Brain microvascular endothelial cell (primary cell): ENCODE measurements around the gene DAW1.

ENCODE experiments used
- DNase-seq: peaks from one replicate; pipeline ENCODE4 v3.0.0-alpha.2; 2020
- H3K27ac ChIP-seq: fragments of 250-450 bp; sonication (Bioruptor Pico); 2 replicates; pipeline ENCODE4 v1.5.1; 2020; ENCODE audit warnings: mild to moderate bottlenecking, moderate library complexity
- H3K27me3 ChIP-seq: fragments of 250-450 bp; sonication (Bioruptor Pico); replicated peaks from 2 replicates; pipeline ENCODE4 v1.5.1; 2020; ENCODE audit warnings: mild to moderate bottlenecking
- H3K36me3 ChIP-seq: fragments of 250-450 bp; sonication (Bioruptor Pico); replicated peaks from 2 replicates; pipeline ENCODE4 v1.5.1; 2020; ENCODE audit warnings: mild to moderate bottlenecking
- H3K4me3 ChIP-seq: 2 replicates; pipeline ENCODE4 v1.5.1; 2011; ENCODE audit warnings: low read depth, mild to moderate bottlenecking, control low read depth, low read length, moderate library complexity
- CTCF ChIP-seq: IDR thresholded peaks from 2 replicates; pipeline ENCODE4 v1.5.1; 2011; ENCODE audit warnings: low read depth, mild to moderate bottlenecking, moderate library complexity, low read length, control low read depth, inconsistent platforms; ENCODE audit errors: missing control alignments
- in situ Hi-C: cut with HindIII; loops from 2 replicates; pipeline ENCODE4 v1.10.0; 2017; ENCODE audit warnings: low sequenced_read_pairs, low pct_ligation_motif_present

The DAW1 gene

DNA sequence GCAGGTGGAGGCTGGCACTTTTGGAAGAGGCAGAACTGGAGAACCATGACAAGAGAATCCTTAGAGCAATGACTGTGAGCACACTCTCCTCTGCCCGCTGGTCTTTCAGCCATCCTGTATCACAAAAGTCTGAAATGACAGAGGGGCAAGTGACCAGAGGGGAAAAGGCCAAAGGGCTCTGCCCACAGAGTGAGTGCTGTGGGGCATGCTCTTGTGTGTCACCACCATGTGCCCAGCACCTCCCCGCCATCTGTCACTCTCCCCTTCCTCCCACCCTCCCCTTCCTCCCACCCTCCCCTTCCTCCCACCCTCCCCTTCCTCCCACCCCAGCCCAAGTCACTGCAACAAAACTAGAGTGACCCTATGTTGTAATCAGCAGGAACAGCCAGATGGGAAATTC lies 31.9 kb downstream of the DAW1 start:
- no peak for TF ChIP-seq CTCF

DNA sequence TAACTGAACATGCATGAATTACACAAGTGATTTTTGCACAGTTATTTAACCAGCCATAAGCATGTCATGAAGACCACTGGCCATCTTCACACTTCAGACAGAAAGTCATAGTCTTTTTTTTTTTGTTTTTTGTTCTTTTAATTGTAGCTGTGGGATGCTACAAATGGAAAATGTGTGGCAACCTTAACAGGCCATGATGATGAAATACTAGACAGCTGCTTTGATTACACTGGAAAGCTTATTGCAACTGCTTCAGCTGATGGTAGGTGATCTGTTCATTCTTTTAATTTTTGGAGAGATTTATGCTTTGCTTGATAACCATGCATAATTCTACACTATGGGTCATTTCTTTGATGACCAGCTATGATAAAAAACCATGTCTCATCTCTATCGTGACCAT lies 35.6 kb downstream of the DAW1 start:
- in situ Hi-C loops, result no loop called here
- H3K27me3 ChIP-seq, result no peaks in the 10 kb centered on the region
- TF ChIP-seq CTCF, result no peak
- no peaks in the 10 kb centered on the region for H3K36me3 ChIP-seq
- no peak overlapping the region for H3K27ac ChIP-seq
- DNase-seq, result no peak
- no peak overlapping the region for H3K4me3 ChIP-seq

More for the DNA sequence above, 31.9 kb downstream of the DAW1 start:
- no peak overlapping the region for H3K4me3 ChIP-seq
- no peak for DNase-seq
- no peaks in the 10 kb centered on the region for H3K27me3 ChIP-seq
- H3K27ac ChIP-seq, result no peak overlapping the region
- in situ Hi-C loops, result no loop called here
- no peaks in the 10 kb centered on the region for H3K36me3 ChIP-seq

DNA sequence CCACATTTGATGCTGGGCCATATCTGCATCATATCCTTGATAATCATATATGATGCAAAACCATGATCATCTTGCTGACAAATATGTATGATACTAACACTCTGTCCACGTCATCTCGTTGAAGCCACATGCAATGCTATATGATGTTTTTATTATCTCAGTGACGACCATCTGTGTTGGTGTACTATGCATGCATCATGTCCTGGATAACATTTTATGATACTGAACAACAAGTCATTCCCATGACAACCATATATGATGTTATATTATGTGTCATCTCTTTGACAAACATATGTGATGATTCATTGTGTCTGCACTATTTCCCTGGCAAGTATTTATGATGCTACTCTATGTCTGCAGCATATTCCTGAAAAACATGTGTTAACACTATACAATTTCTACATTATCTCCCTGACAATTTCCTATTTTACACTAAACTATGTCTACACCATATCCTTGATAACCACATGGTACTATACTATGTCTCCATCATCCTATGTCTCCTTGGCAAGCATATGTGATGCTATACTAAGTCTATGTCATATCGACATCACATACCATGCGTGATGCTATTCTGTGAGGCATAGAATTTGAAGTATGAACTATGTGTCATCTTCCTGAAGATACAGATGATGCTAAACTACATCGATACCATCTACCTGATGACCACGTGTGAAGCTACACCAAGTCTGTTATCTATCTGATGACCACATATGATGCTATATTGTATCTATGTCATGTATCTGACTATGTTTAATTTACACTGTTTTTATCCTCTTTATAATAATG lies 37.0 kb downstream of the DAW1 start:
- no peak for TF ChIP-seq CTCF
- peak; percentile 76 for DNase-seq
- in situ Hi-C loops, result no loop called here
- Histone ChIP-seq H3K27ac (no peak overlapping the region), H3K36me3 (no peaks in the 10 kb centered on the region), H3K4me3 (no peak overlapping the region), H3K27me3 (no peaks in the 10 kb centered on the region)

GRCh38 chr2:227914362-227914761 lies 42.9 kb downstream of the DAW1 start:
- Histone ChIP-seq H3K27me3 (no peaks in the 10 kb centered on the region), H3K36me3 (no peaks in the 10 kb centered on the region), H3K4me3 (no peak overlapping the region), H3K27ac (no peak overlapping the region)
- in situ Hi-C loops, result no loop called here
- no peak for TF ChIP-seq CTCF
- no peak for DNase-seq

- no peak overlapping the region for H3K4me3 ChIP-seq
- no peak for DNase-seq
- no peaks in the 10 kb centered on the region for H3K36me3 ChIP-seq
- no peak overlapping the region for H3K27ac ChIP-seq
- H3K27me3 ChIP-seq, result no peaks in the 10 kb centered on the region
- no peak for TF ChIP-seq CTCF
- in situ Hi-C loops, result no loop called here
Observed at GRCh38 chr2:227921648-227922047, 50.2 kb downstream of the DAW1 start.

GRCh38 chr2:227932001-227932400 lies 60.6 kb downstream of the DAW1 start:
- in situ Hi-C loops, result no loop called here
- H3K27ac ChIP-seq, result no peak overlapping the region
- no peaks in the 10 kb centered on the region for H3K36me3 ChIP-seq
- no peak for TF ChIP-seq CTCF
- no peaks in the 10 kb centered on the region for H3K27me3 ChIP-seq
- no peak overlapping the region for H3K4me3 ChIP-seq
- no peak for DNase-seq
